Measurements from ENCODE around the gene ENPP7.

The ENPP7 gene

GRCh38 chr17:79743614-79744013 is 12.9 kb downstream of the ENPP7 start:
- no peak for DNase-seq (ENCODE audit: low read depth)
- H3K4me3 ChIP-seq (ENCODE audit: low read depth, low read length), result no peak overlapping the region
- TF ChIP-seq CTCF (IDR thresholded peaks at IDR 0.05; ENCODE audit: low read depth, low read length, missing control alignments), result no peak

- H3K4me3 ChIP-seq (ENCODE audit: low read depth, low read length), result no peak overlapping the region
- DNase-seq (ENCODE audit: low read depth), result no peak
- TF ChIP-seq CTCF (IDR thresholded peaks at IDR 0.05; ENCODE audit: low read depth, low read length, missing control alignments), result no peak
These were observed 14.9 kb downstream of the ENPP7 start for GRCh38 chr17:79745641-79746105.

GRCh38 chr17:79746889-79747507 is 16.3 kb downstream of the ENPP7 start:
- no peak for DNase-seq (ENCODE audit: low read depth)
- H3K4me3 ChIP-seq (ENCODE audit: low read depth, low read length), result no peak overlapping the region
- no peak for TF ChIP-seq CTCF (IDR thresholded peaks at IDR 0.05; ENCODE audit: low read depth, low read length, missing control alignments)

- no peak for DNase-seq (ENCODE audit: low read depth)
- H3K4me3 ChIP-seq (ENCODE audit: low read depth, low read length), result no peak overlapping the region
- no peak for TF ChIP-seq CTCF (IDR thresholded peaks at IDR 0.05; ENCODE audit: low read depth, low read length, missing control alignments)
These were observed 17.0 kb downstream of the ENPP7 start for GRCh38 chr17:79747508-79748294.

GRCh38 chr17:79748295-79749099 is 17.8 kb downstream of the ENPP7 start:
- DNase-seq (ENCODE audit: low read depth), result no peak
- H3K4me3 ChIP-seq (ENCODE audit: low read depth, low read length), result no peak overlapping the region
- no peak for TF ChIP-seq CTCF (IDR thresholded peaks at IDR 0.05; ENCODE audit: low read depth, low read length, missing control alignments)

GRCh38 chr17:79749156-79749815 is 18.5 kb downstream of the ENPP7 start:
- H3K4me3 ChIP-seq (ENCODE audit: low read depth, low read length), result no peak overlapping the region
- no peak for DNase-seq (ENCODE audit: low read depth)
- TF ChIP-seq CTCF (IDR thresholded peaks at IDR 0.05; ENCODE audit: low read depth, low read length, missing control alignments), result no peak
